HepG2 (cell line): ENCODE results near the gene CABLES2. TPM values are rescaled to one million over a fixed set of nuclear protein-coding genes. Genes with fewer than 3 reads are reported as not detected.

ENCODE experiments used
- ARID5B ChIP-seq: IDR thresholded peaks from 2 replicates; pipeline ENCODE4 v1.4.0; 2020; ENCODE audit warnings: mild to moderate bottlenecking, missing genetic modification reagents
- FOSL2 ChIP-seq: sonication (generic); formaldehyde crosslinking; IDR thresholded peaks from 2 replicates; pipeline ENCODE4 v1.4.0; 2020; ENCODE audit warnings: missing genetic modification reagents
- FOXM1 ChIP-seq: sonication (generic); formaldehyde crosslinking; IDR thresholded peaks from 2 replicates; pipeline ENCODE4 v1.5.0; 2020; ENCODE audit warnings: missing genetic modification reagents
- HNRNPK ChIP-seq: fragments of 200-400 bp; formaldehyde crosslinking; IDR thresholded peaks from 2 replicates; pipeline ENCODE4 v1.6.1; 2018; ENCODE audit warnings: low read length, low read depth, moderate library complexity, mild to moderate bottlenecking; ENCODE audit not compliant: poor library complexity, severe bottlenecking
- KLF15 ChIP-seq: sonication (generic); formaldehyde crosslinking; IDR thresholded peaks from 2 replicates; pipeline ENCODE4 v1.8.1; 2023; ENCODE audit warnings: borderline replicate concordance, mild to moderate bottlenecking, inconsistent platforms, missing genetic modification reagents, mixed read lengths
- KLF16 ChIP-seq, 2 experiments: sonication (generic) in 1 of 2; formaldehyde crosslinking in 1 of 2; IDR thresholded peaks; 2 replicates each; pipeline versions ENCODE4 v1.6.1 to v1.8.0; 2016 to 2023; ENCODE audit warnings: missing genetic modification reagents in 2 of 2, missing compliant biosample characterization in 1 of 2
- MTF1 ChIP-seq: sonication (generic); formaldehyde crosslinking; IDR thresholded peaks from 2 replicates; pipeline ENCODE4 v1.5.0; 2020; ENCODE audit warnings: missing genetic modification reagents
- PAX8 ChIP-seq: sonication (generic); formaldehyde crosslinking; IDR thresholded peaks from 2 replicates; pipeline ENCODE4 v1.8.0; 2022; ENCODE audit warnings: mild to moderate bottlenecking, missing genetic modification reagents, borderline replicate concordance
- ZFP1 ChIP-seq: IDR thresholded peaks from 2 replicates; pipeline ENCODE4 v1.6.1; 2016
- ZKSCAN1 ChIP-seq: fragments of 150-350 bp; IDR thresholded peaks from 2 replicates; pipeline ENCODE4 v1.6.1; 2014; ENCODE audit warnings: low read length
- ZMYM2 ChIP-seq: sonication (generic); formaldehyde crosslinking; IDR thresholded peaks from 2 replicates; pipeline ENCODE4 v1.8.0; 2022; ENCODE audit warnings: mild to moderate bottlenecking, missing genetic modification reagents
- ZNF276 ChIP-seq: sonication (generic); formaldehyde crosslinking; IDR thresholded peaks from 2 replicates; pipeline ENCODE4 v1.4.0; 2020; ENCODE audit warnings: mild to moderate bottlenecking, low read depth, missing genetic modification reagents
- ZNF3 ChIP-seq: IDR thresholded peaks from 2 replicates; pipeline ENCODE4 v1.7.0; 2017; ENCODE audit warnings: inconsistent platforms
- ZNF484 ChIP-seq: sonication (generic); formaldehyde crosslinking; IDR thresholded peaks from 2 replicates; pipeline ENCODE4 v1.5.1; 2020; ENCODE audit warnings: mild to moderate bottlenecking, low read depth, missing genetic modification reagents, borderline replicate concordance
- polyA plus RNA-seq, 8 experiments: library from polyadenylated mRNA; depleted of rRNA in 3 of 8; stranded (reverse) in 7 of 8; unstranded in 1 of 8; fragments of >200 nt; fragmentation: Illumina TruSeq in 4 of 8; extraction: Trizol in 4 of 8; gene quantifications; 2 replicates each; pipeline versions ENCODE4 v1.2.1 to v1.2.3, GENCODE V29; 2011 to 2016; ENCODE audit warnings: low read depth in 4 of 8, missing spikeins in 1 of 8, mixed read lengths in 1 of 8; ENCODE audit not compliant: insufficient read depth in 1 of 8
- total RNA-seq, 5 experiments: library from RNA; depleted of rRNA; stranded (reverse); fragments of >200 nt; fragmentation: Illumina TruSeq; extraction: Trizol; gene quantifications; 2 replicates each; pipeline ENCODE4 v1.2.3, GENCODE V29; 2016; ENCODE audit warnings: low read depth in 1 of 5
- TF ChIP-seq, protein P1 (sequence below), 2 experiments: sonication (generic) in 1 of 2; formaldehyde crosslinking in 1 of 2; IDR thresholded peaks; 2 replicates each; pipeline versions ENCODE4 v1.4.0 to v1.6.1; 2018 to 2020; ENCODE audit warnings: missing genetic modification reagents in 2 of 2, borderline replicate concordance in 1 of 2, low read depth in 1 of 2, mild to moderate bottlenecking in 1 of 2, missing biosample characterization in 1 of 2
- TF ChIP-seq, protein P2 (sequence below): IDR thresholded peaks from 2 replicates; pipeline ENCODE4 v1.6.1; 2016; ENCODE audit warnings: mild to moderate bottlenecking, missing biosample characterization, missing genetic modification reagents
- TF ChIP-seq, protein P3 (sequence below): sonication (generic); formaldehyde crosslinking; conservative IDR thresholded peaks from 2 replicates; pipeline ENCODE4 v1.4.0; 2020; ENCODE audit warnings: missing genetic modification reagents
- TF ChIP-seq, protein P4 (sequence below): sonication (generic); formaldehyde crosslinking; IDR thresholded peaks from 2 replicates; pipeline ENCODE4 v1.4.0; 2020; ENCODE audit warnings: missing genetic modification reagents

The CABLES2 gene
- total and polyA plus RNA-seq, 2 of the 13 experiments (the other 11 are each of a cell fraction or from before 2014, with no cell fraction given), result 5.2 to 9.7 TPM

GRCh38 chr20:62368392-62368975, 38.6 kb downstream of the CABLES2 start (continued):
- TF ChIP-seq, protein P1, sequence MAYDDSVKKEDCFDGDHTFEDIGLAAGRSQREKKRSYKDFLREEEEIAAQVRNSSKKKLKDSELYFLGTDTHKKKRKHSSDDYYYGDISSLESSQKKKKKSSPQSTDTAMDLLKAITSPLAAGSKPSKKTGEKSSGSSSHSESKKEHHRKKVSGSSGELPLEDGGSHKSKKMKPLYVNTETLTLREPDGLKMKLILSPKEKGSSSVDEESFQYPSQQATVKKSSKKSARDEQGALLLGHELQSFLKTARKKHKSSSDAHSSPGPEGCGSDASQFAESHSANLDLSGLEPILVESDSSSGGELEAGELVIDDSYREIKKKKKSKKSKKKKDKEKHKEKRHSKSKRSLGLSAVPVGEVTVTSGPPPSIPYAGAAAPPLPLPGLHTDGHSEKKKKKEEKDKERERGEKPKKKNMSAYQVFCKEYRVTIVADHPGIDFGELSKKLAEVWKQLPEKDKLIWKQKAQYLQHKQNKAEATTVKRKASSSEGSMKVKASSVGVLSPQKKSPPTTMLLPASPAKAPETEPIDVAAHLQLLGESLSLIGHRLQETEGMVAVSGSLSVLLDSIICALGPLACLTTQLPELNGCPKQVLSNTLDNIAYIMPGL (CRISPR knock-in tag; IDR thresholded peaks at IDR 0.05; ENCODE audit: borderline replicate concordance in 1 of 2, low read depth in 1 of 2), result peak; percentile 61 to 73; a peak in 3 of 4 replicates
- TF ChIP-seq, protein P2, sequence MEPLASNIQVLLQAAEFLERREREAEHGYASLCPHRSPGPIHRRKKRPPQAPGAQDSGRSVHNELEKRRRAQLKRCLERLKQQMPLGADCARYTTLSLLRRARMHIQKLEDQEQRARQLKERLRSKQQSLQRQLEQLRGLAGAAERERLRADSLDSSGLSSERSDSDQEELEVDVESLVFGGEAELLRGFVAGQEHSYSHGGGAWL, result no peak; the same call in 1 of the 2 replicates
- TF ChIP-seq ZKSCAN1 (no peak), MTF1 (no peak), HNRNPK (no peak), ZMYM2 (CRISPR knock-in tag) (peak; percentile 28), FOSL2 (no peak), ZNF484 (no peak), KLF15 (peak; percentile 85; the same call in 1 of the 2 replicates), ZNF276 (peak; percentile 20; the same call in 1 of the 2 replicates), PAX8 (CRISPR knock-in tag) (no peak), FOXM1 (CRISPR knock-in tag) (no peak), ZFP1 (CRISPR knock-in tag) (0 out of 2 replicates have a peak, but pooled peaks have one; percentile 60), ARID5B (CRISPR knock-in tag) (peak; percentile 44), KLF16 (CRISPR knock-in tag; IDR thresholded peaks at IDR 0.05) (peak in 1 of 2 experiments; percentile 65; a peak in 1 of 4 replicates), ZNF3 (CRISPR knock-in tag) (no peak; the same call in 1 of the 2 replicates)
- TF ChIP-seq, protein P3, sequence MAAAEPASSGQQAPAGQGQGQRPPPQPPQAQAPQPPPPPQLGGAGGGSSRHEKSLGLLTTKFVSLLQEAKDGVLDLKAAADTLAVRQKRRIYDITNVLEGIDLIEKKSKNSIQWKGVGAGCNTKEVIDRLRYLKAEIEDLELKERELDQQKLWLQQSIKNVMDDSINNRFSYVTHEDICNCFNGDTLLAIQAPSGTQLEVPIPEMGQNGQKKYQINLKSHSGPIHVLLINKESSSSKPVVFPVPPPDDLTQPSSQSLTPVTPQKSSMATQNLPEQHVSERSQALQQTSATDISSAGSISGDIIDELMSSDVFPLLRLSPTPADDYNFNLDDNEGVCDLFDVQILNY (CRISPR knock-in tag), result no peak
- TF ChIP-seq, protein P4, sequence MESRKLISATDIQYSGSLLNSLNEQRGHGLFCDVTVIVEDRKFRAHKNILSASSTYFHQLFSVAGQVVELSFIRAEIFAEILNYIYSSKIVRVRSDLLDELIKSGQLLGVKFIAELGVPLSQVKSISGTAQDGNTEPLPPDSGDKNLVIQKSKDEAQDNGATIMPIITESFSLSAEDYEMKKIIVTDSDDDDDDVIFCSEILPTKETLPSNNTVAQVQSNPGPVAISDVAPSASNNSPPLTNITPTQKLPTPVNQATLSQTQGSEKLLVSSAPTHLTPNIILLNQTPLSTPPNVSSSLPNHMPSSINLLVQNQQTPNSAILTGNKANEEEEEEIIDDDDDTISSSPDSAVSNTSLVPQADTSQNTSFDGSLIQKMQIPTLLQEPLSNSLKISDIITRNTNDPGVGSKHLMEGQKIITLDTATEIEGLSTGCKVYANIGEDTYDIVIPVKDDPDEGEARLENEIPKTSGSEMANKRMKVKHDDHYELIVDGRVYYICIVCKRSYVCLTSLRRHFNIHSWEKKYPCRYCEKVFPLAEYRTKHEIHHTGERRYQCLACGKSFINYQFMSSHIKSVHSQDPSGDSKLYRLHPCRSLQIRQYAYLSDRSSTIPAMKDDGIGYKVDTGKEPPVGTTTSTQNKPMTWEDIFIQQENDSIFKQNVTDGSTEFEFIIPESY (CRISPR knock-in tag), result no peak
